ENCODE data around the gene RPUSD2. TPM values are rescaled to one million over a fixed set of nuclear protein-coding genes. Genes with fewer than 3 reads are reported as not detected.
A peak's percentile ranks its signal among the peaks of the same experiment; 100 is the strongest.

The RPUSD2 gene
- total RNA-seq, 3 donors from 2014 or later (not counting 1 experiment from before 2014, with no cell fraction given): 13.7 to 15.2 (median 14.2) TPM

DNA sequence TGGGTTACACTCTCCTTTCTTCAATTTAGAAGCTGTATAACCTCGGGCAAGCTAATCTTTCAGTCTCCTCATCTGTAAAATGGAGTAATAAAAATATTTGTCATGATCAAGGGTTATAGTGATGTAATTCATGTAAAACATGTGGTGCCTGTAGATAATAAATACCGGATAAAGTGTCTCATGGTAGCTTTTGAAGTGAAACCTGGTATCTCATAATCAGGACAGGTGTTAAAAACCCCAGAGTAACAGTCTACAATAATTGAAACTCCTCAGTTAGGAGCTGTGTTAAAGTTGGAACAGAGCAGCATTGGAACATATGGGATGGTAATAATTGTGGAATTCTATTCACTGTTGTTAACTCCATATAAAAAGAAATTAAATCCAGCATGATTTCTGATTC is 24.1 kb downstream of the RPUSD2 start:
- 78% methylated on average over 1 of the region's 2 CpGs for WGBS (ENCODE audit: insufficient coverage)
- H3K4me1 Mint-ChIP-seq: peaks cover 28 to 30% of the 10 kb centered on the region in 2 donors
- no peaks in the 10 kb centered on the region for H3K36me3 ChIP-seq (ENCODE audit: control insufficient read depth, insufficient read depth, low read length)
- peak in 1 of 2 donors; percentile 50 for DNase-seq
- peak overlapping the region; percentile 99 to 100 for H3K27ac Mint-ChIP-seq
- no peaks in the 10 kb centered on the region for H3K9me3 Mint-ChIP-seq
- H3K27ac ChIP-seq (ENCODE audit: low read length): peak overlapping the region; percentile 95
- H3K9me3 ChIP-seq (ENCODE audit: control insufficient read depth, insufficient read depth, low read length): no peaks in the 10 kb centered on the region
- H3K4me3 ChIP-seq (ENCODE audit: low read length): no peak overlapping the region
- no peaks in the 10 kb centered on the region for H3K27me3 ChIP-seq (ENCODE audit: control insufficient read depth, insufficient read depth, low read length)
- H3K4me1 ChIP-seq (ENCODE audit: control insufficient read depth, insufficient read depth, low read length): peaks cover 9% of the 10 kb centered on the region
- H3K27me3 Mint-ChIP-seq (ENCODE audit: low read depth in 2 of 2): peaks cover 0 to 3% of the 10 kb centered on the region in 2 donors
- ATAC-seq: no peak
- H3K4me3 Mint-ChIP-seq: peak overlapping the region; percentile 99
- intact Hi-C loops (cut with micrococcal nuclease): loop anchor here (5.0 kb wide), 1 partner anchor 184 kb away; no protein-coding TSS in a partner anchor
- H3K36me3 Mint-ChIP-seq: no peaks in the 10 kb centered on the region
- TF ChIP-seq, protein P1, sequence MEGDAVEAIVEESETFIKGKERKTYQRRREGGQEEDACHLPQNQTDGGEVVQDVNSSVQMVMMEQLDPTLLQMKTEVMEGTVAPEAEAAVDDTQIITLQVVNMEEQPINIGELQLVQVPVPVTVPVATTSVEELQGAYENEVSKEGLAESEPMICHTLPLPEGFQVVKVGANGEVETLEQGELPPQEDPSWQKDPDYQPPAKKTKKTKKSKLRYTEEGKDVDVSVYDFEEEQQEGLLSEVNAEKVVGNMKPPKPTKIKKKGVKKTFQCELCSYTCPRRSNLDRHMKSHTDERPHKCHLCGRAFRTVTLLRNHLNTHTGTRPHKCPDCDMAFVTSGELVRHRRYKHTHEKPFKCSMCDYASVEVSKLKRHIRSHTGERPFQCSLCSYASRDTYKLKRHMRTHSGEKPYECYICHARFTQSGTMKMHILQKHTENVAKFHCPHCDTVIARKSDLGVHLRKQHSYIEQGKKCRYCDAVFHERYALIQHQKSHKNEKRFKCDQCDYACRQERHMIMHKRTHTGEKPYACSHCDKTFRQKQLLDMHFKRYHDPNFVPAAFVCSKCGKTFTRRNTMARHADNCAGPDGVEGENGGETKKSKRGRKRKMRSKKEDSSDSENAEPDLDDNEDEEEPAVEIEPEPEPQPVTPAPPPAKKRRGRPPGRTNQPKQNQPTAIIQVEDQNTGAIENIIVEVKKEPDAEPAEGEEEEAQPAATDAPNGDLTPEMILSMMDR (IDR thresholded peaks at IDR 0.05): no peak

- no peaks in the 10 kb centered on the region for H3K36me3 ChIP-seq (ENCODE audit: control insufficient read depth, insufficient read depth, low read length)
- Mint-ChIP-seq H3K4me1 (peaks cover 28 to 30% of the 10 kb centered on the region in 2 donors), H3K36me3 (no peaks in the 10 kb centered on the region), H3K4me3 (peak within 1 kb of the TSS; percentile 99), H3K9me3 (no peaks in the 10 kb centered on the region), H3K27me3 (ENCODE audit: low read depth in 2 of 2) (peaks cover 0 to 3% of the 10 kb centered on the region in 2 donors), H3K27ac (peak within 1 kb of the TSS; percentile 99 to 100)
- WGBS (ENCODE audit: insufficient coverage): 3% methylated on average over 40 of the region's 41 CpGs
- peaks cover 9% of the 10 kb centered on the region for H3K4me1 ChIP-seq (ENCODE audit: control insufficient read depth, insufficient read depth, low read length)
- ATAC-seq (peak; percentile 82 to 89 (median 84)), DNase-seq (peak; percentile 87 to 95)
- H3K27ac ChIP-seq (ENCODE audit: low read length): peak within 1 kb of the TSS; percentile 95
- H3K9me3 ChIP-seq (ENCODE audit: control insufficient read depth, insufficient read depth, low read length): no peaks in the 10 kb centered on the region
- TF ChIP-seq, protein P1 (IDR thresholded peaks at IDR 0.05): no peak
- intact Hi-C loops (cut with micrococcal nuclease): loop anchor here (5.0 kb wide), 1 partner anchor 183 kb away; no protein-coding TSS in a partner anchor
- no peaks in the 10 kb centered on the region for H3K27me3 ChIP-seq (ENCODE audit: control insufficient read depth, insufficient read depth, low read length)
- H3K4me3 ChIP-seq (ENCODE audit: low read length): peak within 1 kb of the TSS; percentile 89
Observed at GRCh38 chr15:40593588-40594428, 24.7 kb downstream of the RPUSD2 start, which contains the start of gene KNL1. TSS of gene KNL1 (plus strand) at chr15:40594249. CDS start at chr15:40602932, 8,683 bp downstream.

- under 1% methylated on average over 31 of the region's 31 CpGs for WGBS (ENCODE audit: insufficient coverage)
- TF ChIP-seq, protein P1 (IDR thresholded peaks at IDR 0.05): no peak
- H3K4me3 Mint-ChIP-seq: peak overlapping the region; percentile 99
- peak overlapping the region; percentile 99 to 100 for H3K27ac Mint-ChIP-seq
- Histone ChIP-seq H3K4me3 (ENCODE audit: low read length) (peak overlapping the region; percentile 89), H3K9me3 (ENCODE audit: control insufficient read depth, insufficient read depth, low read length) (no peaks in the 10 kb centered on the region), H3K27ac (ENCODE audit: low read length) (peak overlapping the region; percentile 95), H3K36me3 (ENCODE audit: control insufficient read depth, insufficient read depth, low read length) (no peaks in the 10 kb centered on the region), H3K27me3 (ENCODE audit: control insufficient read depth, insufficient read depth, low read length) (no peaks in the 10 kb centered on the region), H3K4me1 (ENCODE audit: control insufficient read depth, insufficient read depth, low read length) (peaks cover 9% of the 10 kb centered on the region)
- intact Hi-C loops (cut with micrococcal nuclease): loop anchor here (5.0 kb wide), 1 partner anchor 183 kb away; no protein-coding TSS in a partner anchor
- no peaks in the 10 kb centered on the region for H3K9me3 Mint-ChIP-seq
- ATAC-seq (peak; percentile 43 to 58 (median 52)), DNase-seq (no peak)
- peaks cover 26 to 29% of the 10 kb centered on the region in 2 donors for H3K4me1 Mint-ChIP-seq
- no peaks in the 10 kb centered on the region for H3K36me3 Mint-ChIP-seq
- H3K27me3 Mint-ChIP-seq (ENCODE audit: low read depth in 2 of 2): peaks cover 0 to 3% of the 10 kb centered on the region in 2 donors
Observed at GRCh38 chr15:40594429-40594836, 25.3 kb downstream of the RPUSD2 start.

Measured in natural killer cell (primary cell).